22Rv1 (cell line): ENCODE data around the gene USP40.

ENCODE experiments used
- CTCF ChIP-seq: fragments of 450-650 bp; IDR thresholded peaks from 2 replicates; pipeline ENCODE4 v1.5.1; 2017; ENCODE audit warnings: mild to moderate bottlenecking
- ZFX ChIP-seq: fragments of 450-650 bp; IDR thresholded peaks from 2 replicates; pipeline ENCODE4 v1.6.1; 2017; ENCODE audit warnings: antibody characterized with exemption, borderline replicate concordance

GRCh38 chr2:233449081-233449901 lies 117.3 kb downstream of the USP40 start:
- peak; percentile 87 for TF ChIP-seq CTCF
- TF ChIP-seq ZFX = no peak
